IPS-NIHi11 (cell line): ENCODE data around the gene KLRC2.
A peak's percentile ranks its signal among the peaks of the same experiment; 100 is the strongest.
"Not testable (repeated sequence)": the region's sequence is repeated elsewhere in the genome, so short reads cannot be mapped to it uniquely, and the experiment has no call there.

Source experiments
- DNase-seq: peaks from one replicate; pipeline ENCODE4 v3.0.0; 2012; ENCODE audit warnings: mixed read lengths, low spot score

KLRC2 gene

DNA sequence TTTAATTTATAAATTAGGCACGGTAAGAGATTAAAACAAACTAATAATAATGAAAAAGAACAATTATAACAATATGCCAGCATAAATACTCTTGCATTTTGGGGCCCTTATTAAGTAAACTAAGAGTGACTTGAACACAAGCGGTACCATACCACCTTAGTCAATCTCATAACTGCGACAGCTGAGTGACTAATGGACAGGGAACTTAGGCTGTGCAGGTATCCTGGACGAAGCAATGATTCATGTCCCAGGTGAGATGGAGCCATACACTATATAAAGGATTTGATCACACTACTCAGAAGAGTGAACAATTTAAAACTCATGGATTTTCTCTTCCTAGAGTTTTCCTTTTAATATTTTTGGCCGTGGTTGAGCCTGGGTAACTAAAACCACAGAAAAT lies 30.5 kb downstream of the KLRC2 start:
- DNase-seq = no peak

DNA sequence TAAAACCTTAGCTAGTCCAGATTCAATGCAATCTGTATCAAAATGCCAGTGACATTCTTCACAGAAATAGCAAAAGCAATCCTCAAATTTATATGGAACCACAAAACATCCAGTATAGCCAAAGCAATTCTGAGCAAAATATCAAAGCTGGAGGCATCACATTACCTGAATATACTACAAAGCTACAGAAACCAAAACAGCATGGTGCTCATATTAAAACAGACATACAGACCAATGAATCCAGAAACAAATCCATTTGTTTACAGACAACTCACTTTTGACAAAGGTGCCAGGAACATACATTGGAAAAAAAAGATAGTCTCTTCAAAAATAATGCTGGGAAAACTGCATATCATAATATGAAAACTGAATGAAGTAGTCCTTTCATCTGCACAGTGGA lies 31.0 kb downstream of the KLRC2 start:
- DNase-seq = no peak

DNA sequence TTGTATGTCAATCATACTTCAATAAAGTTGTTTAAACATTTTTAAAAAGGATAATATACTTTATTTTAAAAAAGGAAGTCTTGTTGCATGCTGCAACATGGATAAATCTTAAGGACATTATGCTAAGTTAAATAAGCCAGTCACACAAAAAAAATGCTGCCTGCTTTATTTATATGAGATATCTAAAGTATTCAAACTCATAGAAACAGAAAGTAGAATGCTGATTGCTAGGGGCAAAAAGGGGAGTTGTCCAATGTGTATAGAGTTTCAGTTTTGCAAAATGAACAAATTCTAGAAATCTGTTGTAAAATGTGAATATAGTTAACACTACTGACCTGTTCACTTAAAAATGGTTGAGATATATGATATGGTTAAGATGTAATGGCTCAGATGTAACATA lies 35.0 kb downstream of the KLRC2 start:
- DNase-seq = no peak

DNA sequence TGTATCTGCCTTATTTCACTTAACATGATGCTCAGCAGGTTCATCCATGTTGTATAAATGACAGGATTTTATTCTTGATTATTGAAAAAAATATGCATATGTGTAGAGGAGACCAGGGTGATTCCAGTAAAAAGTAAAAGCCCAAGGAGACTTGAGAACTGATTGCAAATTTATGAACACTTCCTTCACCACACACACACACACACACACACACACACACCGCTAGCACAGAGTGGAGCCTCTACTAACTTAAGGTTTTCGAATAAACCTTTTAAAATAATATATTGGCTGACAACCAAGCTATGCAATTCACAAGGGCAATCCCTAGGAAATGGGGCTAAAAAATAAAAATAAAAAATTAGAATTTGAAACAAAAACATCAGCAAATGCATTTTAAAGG lies 37.6 kb downstream of the KLRC2 start:
- no peak for DNase-seq

DNA sequence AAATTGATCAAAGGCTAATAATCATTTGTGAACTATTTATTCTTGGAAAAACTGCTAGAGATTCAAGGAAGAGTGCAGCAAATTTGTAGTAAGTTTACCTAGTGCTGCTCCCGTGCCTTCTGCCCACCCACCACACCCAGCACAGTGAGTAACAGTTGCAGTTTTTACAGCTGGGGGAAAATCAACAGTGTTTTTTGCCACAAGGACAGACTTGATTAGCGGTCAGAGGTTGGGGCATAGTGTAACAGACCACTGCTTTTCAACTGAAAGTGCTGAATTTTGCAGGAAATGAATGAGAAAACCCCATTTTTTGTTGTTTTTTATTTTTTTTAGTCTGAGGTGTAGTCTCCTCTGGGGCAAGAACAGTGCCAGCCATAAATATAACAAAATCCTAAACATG lies 38.5 kb downstream of the KLRC2 start:
- DNase-seq = no peak

DNA sequence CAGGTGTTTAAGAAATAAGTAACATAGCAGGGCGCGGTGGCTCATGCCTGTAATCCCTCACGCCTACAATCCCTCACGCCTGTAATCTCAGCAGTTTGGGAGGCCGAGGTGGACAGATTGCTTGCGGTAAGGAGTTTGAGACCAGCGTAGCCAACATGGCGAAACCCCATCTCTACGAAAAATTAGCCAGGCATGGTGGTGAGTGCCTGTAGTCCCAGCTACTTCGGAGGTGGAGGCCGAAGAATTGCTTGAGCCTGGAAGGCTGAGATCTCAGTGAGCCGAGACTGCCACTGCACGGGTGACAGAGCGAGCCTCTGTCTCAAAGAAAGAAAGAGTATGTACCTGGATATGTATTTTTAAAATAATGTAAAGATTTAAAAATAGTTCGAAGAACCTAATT lies 39.6 kb downstream of the KLRC2 start:
- DNase-seq = not testable (repeated sequence)

DNA sequence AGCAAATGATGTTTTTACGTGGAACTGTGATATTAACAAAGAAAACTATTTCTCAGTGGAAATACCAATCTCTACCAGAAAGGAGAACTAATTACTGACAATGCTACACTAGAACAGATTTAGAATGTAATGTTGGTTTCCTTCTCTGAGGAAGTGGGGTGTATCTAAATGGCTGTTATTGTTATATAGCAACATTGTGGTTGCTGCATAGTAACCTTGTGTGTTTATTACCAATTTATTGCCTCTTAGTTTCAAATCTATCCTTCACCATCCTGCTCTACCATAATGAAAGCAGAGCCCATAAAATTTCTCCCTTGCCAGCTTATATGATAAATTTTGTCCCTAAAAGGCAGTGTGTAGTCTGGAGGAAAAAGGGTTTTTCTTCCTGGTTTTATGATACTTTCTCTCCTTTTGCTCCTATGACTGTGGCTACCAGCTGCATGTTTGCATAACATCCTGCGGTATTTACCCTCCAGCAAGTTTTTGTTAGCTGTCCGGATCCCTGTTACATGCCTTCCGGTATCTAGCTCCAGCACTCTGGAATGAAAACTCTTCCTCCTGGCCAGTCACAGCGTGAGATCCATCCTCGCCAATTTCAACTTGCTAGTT lies 40.3 kb downstream of the KLRC2 start:
- peak; percentile 13 for DNase-seq

DNA sequence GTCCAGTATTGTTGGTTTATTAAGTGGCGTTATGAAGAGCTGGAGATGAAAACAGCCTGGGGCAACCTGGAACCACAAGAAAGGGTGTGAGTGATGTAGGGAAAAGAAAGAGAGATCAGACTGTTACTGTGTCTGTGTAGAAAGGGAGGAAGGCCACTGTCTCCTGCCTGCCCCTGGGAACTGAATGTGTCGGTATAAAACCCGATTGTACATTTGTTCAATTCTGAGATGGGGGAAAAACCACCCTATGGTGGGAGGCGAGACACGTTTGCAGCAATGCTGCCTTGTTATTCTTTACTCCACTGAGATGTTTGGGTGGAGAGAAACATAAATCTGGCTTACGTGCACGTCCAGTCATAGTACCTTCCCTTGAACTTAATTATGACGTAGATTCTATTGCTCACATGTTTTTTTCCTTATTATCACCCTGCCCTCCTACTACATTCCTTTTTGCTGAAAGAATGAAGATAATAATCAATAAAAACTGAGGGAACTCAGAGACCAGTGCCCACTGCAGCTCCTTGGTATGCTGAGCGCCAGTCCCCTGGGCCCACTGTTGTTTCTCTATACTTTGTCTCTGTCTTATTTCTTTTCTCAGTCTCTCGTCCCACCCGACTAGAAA lies 41.2 kb downstream of the KLRC2 start:
- not testable (repeated sequence) for DNase-seq

DNA sequence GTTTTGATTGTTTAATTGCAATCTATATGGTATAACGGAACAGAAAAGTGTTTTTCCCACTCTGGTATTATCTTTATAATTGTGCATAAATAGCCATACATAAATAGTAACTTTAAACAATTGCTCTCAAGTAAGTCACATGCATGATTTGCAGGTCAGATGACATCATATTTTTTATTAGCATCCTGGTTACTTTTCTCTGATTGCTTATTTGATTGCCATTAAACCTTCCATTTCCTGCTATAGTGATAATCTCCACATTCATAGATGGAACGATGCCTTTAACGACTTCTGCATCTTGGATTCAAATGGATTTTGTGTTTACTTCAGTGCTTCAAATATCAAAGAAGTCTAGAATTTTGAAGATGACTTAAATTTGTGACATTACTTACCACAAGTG lies 42.5 kb downstream of the KLRC2 start:
- DNase-seq = no peak

DNA sequence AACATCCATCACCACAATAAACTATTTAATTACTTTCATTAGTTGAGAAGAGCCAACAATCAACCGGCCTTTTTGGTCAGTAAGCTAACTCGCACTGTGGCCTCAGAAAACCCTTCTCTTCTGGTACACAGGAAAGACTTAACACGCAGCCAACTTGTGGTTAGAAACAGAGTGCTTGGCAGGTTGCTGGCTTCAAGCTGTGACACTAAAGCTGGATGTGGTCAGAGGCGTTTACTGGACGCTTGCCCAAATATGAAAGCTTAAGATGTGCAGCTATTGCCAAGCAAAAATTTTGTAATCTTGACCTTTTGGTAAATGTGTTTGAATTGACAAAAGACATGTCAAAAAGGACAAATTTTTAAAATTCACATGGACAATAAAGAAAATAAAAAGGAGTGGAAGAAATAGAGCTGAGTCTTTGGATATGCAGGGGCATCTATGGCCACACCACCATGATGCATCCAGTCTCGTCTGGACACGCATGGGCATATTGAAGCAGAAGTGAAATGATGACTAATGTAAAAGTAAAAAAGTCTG lies 43.3 kb downstream of the KLRC2 start:
- DNase-seq = peak; percentile 53

DNA sequence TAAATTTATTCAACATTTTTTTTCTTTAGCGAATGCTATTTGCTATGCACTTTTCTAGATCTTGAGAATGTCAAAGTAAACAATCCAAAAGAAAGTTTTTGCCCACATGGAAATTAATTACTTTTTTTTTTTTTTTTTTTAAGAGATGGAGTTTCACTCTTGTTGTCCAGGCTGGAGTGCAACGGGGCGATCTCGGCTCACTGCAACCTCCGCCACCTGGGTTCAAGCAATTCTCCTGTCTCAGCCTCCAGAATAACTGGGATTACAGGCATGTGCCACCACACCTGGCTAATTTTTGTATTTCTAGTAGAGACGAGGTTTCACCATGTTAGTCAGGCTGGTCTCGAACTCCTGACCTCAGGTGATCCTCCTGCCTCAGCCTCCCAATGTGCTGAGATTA lies 44.8 kb downstream of the KLRC2 start:
- DNase-seq = not testable (repeated sequence)

DNA sequence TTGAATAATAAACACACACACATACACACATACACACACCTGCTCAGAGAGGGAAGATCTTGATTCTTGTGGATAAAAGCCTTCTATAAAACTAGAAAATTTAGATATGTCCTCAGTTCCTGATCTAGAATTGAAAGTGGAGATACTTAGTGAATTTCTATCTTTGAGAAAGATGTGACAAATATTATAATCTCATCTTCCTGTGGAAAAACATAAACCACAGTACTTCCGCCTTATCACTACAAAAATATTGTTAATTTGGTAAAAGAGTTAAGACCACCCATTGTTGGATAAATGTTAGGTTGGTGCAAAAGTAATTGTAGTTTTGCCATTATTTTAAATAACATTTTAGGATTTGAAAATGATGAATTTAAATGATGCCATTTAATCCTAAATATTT lies 45.9 kb downstream of the KLRC2 start, which contains the start of gene KLRK1:
KLRK1 (minus strand) TSS at position 138 of the 400 bp plus-strand sequence. CDS start 1,231 bp downstream, outside the sequence.
- DNase-seq = no peak

DNA sequence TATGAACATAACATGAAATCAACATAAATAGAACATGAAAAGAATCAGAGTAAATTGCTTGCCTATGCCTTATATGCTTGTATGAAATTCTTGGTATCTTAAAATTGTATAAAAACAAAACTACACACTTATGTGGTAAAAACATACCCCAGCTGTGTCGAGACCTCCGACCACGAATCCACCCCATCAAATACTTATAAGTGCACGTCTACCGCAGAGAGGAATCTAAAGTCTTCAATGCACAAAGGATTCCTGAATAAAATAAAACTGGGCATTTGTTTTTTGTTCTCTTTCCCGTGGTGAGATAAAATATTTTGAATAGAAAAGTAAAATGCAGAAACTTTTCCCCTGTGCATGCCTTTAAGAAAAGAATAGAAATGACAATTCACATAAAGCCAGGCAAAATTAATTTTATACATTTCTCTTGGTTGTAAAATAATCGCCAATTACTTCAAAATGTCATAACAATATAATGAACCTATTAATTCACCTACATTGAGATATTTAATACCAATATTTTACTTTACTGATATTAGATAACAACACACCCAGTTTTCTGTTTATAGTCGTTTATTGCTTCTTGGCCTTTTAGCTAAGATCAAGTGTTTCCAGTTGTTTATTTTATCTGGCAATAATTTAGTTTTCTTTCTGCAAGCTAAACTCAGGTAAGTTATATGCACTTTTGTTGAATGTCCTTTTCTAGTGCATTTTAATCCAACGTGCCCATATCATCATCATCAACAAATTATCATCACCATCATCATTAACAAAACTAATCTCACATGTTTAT lies 47.0 kb downstream of the KLRC2 start:
- no peak for DNase-seq

DNA sequence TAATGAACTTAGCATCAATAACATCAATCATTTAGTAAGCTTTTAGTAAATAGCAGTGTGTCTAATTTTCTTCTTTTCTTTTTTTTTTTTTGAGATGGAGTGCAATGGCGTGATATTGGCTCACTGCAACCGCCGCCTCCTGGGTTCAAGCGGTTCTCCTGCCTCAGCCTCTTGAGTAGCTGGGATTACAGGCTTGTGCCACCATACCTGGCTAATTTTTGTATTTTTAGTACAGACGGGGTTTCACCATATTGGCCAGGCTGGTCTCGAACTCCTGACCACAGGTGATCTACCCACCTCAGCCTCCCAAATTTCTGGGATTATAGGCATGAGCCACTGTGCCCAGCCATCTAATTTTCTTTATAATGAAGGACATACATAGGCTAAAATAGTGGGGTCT lies 48.3 kb downstream of the KLRC2 start:
- DNase-seq = not testable (repeated sequence)

DNA sequence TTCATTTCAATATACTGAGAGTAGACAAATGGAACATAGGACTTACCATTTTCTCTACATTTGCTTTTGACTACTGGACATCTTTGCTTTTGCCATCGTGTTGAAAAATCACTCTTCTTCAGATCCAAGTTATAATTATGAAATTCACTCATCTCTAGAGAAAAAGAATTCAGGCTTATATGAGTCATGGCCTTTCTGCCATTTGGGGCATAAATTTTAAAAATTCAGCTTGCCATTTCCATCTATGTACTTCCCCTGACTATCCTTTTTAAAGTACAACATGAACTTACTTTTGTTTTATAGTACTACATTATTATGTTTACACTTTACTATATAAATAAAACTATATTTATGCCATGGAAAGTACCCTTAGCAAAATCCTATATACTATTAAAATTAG lies 49.0 kb downstream of the KLRC2 start:
- no peak for DNase-seq

DNA sequence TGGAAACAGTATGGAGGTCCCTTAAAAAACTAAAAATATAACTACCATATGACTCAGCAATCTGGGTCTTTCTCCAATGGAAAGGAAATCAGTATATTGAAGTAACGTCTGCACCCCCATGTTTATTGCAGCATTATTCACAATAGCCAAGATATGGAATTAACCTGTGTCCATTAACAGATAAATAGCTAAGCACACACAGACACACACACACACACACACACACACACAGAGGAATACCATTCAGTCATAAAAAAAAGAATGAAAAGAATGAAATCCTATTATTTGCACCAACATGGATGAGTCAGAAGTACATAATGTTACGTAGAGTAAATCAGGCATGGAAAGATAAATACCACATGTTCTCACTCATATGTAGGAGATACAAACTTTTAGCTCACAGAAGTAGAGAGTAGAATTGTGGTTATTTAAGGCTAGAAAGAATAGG lies 50.6 kb downstream of the KLRC2 start:
- no peak for DNase-seq

DNA sequence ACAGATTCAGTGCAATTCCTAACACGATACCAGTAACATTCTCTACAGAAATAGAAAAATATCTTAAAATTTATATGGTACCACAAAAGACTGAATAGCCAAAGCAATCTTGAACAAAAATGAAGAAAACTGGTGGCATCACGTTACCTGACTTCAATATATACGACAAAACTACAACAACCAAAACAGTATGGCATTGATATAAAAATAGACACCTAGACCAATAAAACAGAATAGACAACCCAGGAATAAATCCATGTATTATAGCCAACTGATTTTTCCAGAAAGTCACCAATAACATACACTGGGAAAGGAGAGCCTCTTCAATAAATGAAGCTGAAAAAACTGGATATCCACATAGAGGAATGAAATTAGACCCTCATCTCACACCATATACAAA lies 51.6 kb downstream of the KLRC2 start:
- DNase-seq = no peak

DNA sequence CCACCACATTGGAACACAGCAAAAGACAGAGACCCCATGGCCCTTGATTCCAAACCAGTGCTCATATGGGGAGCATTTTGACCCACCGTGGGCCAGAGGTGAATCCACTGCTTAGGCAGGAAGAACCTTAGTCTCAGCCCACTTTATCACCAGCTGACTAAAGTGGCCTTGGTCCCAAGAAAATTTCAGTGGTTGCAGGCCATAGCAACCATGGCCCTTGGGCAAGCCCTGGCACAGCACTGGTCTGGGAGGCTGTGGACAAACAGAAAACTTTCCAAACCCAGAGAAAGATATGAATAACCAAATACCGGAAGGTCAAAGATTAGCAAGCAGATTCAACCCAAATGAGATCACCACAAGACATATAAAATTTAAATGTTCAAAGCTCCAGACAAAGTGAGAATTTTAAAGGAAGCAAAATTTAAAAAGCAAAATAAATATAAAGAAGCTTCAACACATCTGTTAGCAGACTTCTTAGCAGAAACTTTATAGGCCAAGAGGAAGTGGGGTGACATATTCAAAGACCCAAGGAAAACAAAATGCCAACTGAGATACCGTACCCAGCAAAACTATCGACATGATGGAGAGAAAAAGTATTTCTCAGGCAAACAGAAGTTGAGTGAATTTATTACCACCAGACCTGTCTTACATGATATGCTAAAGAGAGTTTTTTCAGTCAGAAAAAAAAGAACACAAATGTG lies 53.7 kb downstream of the KLRC2 start:
- no peak for DNase-seq
